ENCODE measurements around the gene FGF14. TPM values are rescaled to one million over a fixed set of nuclear protein-coding genes. Genes with fewer than 3 reads are reported as not detected.

Gene FGF14
- total RNA-seq, 1 donor from 2014 or later, result not detected

DNA sequence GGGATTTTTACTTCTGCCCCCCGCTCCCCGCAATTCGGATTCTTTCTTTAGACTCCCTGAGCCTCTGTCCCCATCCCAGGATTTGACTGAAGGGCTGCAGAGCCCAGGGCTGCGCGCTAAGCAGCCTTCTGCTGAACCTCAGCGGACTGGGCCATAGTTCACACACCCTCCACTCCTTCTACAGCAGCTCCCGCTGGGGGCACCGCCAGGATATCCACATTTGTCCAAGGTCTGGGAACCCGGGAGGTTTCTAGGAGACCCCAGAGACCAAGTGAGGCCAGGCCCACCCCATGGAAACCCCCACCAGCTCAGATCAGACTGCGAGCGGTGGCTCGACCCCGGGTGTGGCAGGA lies 486.1 kb downstream of the FGF14 start:
- peaks cover 24% of the 10 kb centered on the region for H3K27me3 ChIP-seq (ENCODE audit: control insufficient read depth, insufficient read depth, low read length)

DNA sequence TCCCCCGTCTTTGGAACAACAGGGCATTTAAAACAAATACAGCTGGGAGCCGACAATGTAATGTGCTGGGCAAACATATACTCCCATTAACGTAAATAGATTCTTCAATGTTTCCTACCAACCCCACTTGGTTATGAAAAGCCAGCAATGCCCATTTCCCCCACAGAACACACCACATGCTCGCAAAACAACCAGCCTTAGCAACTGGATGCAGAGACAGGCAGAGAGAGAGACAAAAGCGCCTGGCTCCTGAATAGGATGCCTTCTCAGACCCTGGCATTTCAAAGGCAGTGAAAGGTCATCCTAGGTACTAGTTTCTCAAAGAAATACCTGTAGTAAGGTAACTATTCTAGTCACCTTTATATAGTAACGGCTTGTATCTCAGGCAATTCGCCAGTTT lies 486.5 kb downstream of the FGF14 start:
- H3K4me3 ChIP-seq (ENCODE audit: low read depth, low read length), result no peak overlapping the region
- DNase-seq (ENCODE audit: low read depth) (no peak), FAIRE-seq (no peak)
- peaks cover 24% of the 10 kb centered on the region for H3K27me3 ChIP-seq (ENCODE audit: control insufficient read depth, insufficient read depth, low read length)
- no peaks in the 10 kb centered on the region for H3K36me3 ChIP-seq (ENCODE audit: control insufficient read depth, insufficient read depth, low read length)
- TF ChIP-seq, protein P1, sequence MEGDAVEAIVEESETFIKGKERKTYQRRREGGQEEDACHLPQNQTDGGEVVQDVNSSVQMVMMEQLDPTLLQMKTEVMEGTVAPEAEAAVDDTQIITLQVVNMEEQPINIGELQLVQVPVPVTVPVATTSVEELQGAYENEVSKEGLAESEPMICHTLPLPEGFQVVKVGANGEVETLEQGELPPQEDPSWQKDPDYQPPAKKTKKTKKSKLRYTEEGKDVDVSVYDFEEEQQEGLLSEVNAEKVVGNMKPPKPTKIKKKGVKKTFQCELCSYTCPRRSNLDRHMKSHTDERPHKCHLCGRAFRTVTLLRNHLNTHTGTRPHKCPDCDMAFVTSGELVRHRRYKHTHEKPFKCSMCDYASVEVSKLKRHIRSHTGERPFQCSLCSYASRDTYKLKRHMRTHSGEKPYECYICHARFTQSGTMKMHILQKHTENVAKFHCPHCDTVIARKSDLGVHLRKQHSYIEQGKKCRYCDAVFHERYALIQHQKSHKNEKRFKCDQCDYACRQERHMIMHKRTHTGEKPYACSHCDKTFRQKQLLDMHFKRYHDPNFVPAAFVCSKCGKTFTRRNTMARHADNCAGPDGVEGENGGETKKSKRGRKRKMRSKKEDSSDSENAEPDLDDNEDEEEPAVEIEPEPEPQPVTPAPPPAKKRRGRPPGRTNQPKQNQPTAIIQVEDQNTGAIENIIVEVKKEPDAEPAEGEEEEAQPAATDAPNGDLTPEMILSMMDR (IDR thresholded peaks at IDR 0.05; ENCODE audit: insufficient read depth, low read length, severe bottlenecking), result no peak

More for the DNA sequence above, 486.1 kb downstream of the FGF14 start:
- Histone ChIP-seq H3K36me3 (ENCODE audit: control insufficient read depth, insufficient read depth, low read length) (no peaks in the 10 kb centered on the region), H3K4me3 (ENCODE audit: low read depth, low read length) (no peak overlapping the region)
- no peak for FAIRE-seq
- no peak for DNase-seq (ENCODE audit: low read depth)
- TF ChIP-seq, protein P1 (IDR thresholded peaks at IDR 0.05; ENCODE audit: insufficient read depth, low read length, severe bottlenecking), result no peak

DNA sequence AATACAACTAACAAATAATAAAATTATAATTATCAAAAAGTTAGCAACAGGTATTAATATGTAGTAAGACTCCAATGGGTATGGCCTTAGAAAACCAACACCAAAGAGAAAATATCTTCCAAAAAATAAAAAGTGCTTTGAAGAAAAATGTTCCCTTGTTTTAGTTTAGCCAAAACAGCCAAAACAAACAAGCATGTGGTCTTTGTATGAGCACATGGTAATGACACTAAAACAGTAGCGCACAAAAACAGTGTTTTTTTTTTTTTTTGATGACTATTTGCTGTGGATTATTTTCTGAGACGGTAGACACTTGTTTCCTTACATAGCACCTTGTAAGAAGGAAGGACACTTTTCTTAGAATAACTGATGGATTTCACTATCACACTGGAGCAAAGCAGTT lies 490.1 kb downstream of the FGF14 start:
- FAIRE-seq, result no peak
- peaks cover 10% of the 10 kb centered on the region for H3K27me3 ChIP-seq (ENCODE audit: control insufficient read depth, insufficient read depth, low read length)

DNA sequence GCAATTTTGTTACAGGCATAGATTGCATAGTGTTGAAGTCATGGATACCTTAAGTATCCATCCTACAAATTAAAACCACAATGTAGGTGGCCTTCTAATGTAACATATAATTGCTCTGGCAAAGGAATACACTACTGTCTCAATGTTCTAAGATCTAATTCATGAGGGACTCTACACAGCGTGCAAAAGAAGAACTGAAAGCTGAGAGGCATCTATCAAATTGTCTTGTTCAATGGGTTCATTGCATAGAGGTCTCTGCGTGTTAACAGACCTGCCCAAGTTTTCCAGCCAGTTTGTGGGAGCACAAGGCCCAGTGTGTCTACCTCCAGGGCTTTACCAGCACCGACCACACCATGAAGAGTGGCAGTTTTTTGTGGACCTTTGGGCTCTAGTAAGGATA lies 498.0 kb downstream of the FGF14 start:
- Histone ChIP-seq H3K4me3 (ENCODE audit: low read depth, low read length) (no peak overlapping the region), H3K36me3 (ENCODE audit: control insufficient read depth, insufficient read depth, low read length) (no peaks in the 10 kb centered on the region), H3K27me3 (ENCODE audit: control insufficient read depth, insufficient read depth, low read length) (no peaks in the 10 kb centered on the region)
- DNase-seq (ENCODE audit: low read depth) (no peak), FAIRE-seq (no peak)
- TF ChIP-seq, protein P1 (IDR thresholded peaks at IDR 0.05; ENCODE audit: insufficient read depth, low read length, severe bottlenecking), result no peak

More for the DNA sequence above, 490.1 kb downstream of the FGF14 start:
- no peaks in the 10 kb centered on the region for H3K36me3 ChIP-seq (ENCODE audit: control insufficient read depth, insufficient read depth, low read length)
- H3K4me3 ChIP-seq (ENCODE audit: low read depth, low read length), result no peak overlapping the region
- TF ChIP-seq, protein P1 (IDR thresholded peaks at IDR 0.05; ENCODE audit: insufficient read depth, low read length, severe bottlenecking), result no peak
- no peak for DNase-seq (ENCODE audit: low read depth)

DNA sequence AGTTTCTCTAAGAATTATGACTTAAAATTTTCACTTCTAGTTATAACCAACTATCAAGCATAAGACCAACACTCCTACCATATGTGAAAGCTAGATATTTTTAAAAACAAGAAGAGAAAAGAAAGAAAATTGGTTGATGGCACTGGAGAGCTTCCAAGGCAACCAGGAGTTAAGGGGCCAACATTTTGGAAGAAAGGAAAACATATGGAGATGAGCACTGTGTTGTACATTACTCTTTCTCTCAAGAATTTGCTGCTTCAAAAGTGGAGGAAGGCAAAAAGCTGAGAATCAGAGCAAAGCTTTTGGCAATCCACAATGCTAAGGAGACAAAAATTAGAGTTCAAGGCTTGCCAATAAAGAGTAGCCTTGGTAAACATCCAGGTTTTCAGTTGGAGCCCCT lies 503.2 kb downstream of the FGF14 start:
- no peak for DNase-seq (ENCODE audit: low read depth)
- H3K4me3 ChIP-seq (ENCODE audit: low read depth, low read length), result no peak overlapping the region
- H3K36me3 ChIP-seq (ENCODE audit: control insufficient read depth, insufficient read depth, low read length), result no peaks in the 10 kb centered on the region
- no peak for FAIRE-seq
- no peaks in the 10 kb centered on the region for H3K27me3 ChIP-seq (ENCODE audit: control insufficient read depth, insufficient read depth, low read length)
- TF ChIP-seq, protein P1 (IDR thresholded peaks at IDR 0.05; ENCODE audit: insufficient read depth, low read length, severe bottlenecking), result no peak

DNA sequence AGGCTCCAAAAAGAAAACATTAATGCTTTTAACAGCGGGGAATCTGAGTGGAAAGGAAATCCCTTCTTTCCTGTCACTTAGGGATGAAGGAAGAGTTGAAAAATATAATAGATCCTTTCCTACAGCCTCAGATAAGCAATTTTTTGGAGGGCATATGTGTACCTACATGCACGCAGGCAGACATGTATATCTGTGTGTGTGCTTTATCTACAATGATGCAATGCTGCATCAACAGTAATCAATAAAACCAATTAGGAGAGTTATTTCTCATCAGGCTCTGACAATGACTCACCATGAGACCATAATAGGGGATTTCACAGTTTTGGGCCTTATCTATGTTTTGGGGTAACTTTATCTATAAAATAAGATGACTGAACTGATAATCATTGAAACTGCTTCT lies 505.3 kb downstream of the FGF14 start:
- no peaks in the 10 kb centered on the region for H3K27me3 ChIP-seq (ENCODE audit: control insufficient read depth, insufficient read depth, low read length)
- no peaks in the 10 kb centered on the region for H3K36me3 ChIP-seq (ENCODE audit: control insufficient read depth, insufficient read depth, low read length)
- no peak overlapping the region for H3K4me3 ChIP-seq (ENCODE audit: low read depth, low read length)
- FAIRE-seq, result no peak
- TF ChIP-seq, protein P1 (IDR thresholded peaks at IDR 0.05; ENCODE audit: insufficient read depth, low read length, severe bottlenecking), result no peak
- DNase-seq (ENCODE audit: low read depth), result no peak

Measured in bronchial epithelial cell (primary cell).